Fibroblast of mammary gland (primary cell): ENCODE data around the gene GRIK3.

Source experiments
- DNase-seq: peaks from one replicate; pipeline ENCODE4 v3.0.0-alpha.2; 2010; ENCODE audit warnings: low read depth
- H3K4me3 ChIP-seq: 2 replicates; pipeline ENCODE4 v1.5.1; 2011; ENCODE audit warnings: low read depth, mild to moderate bottlenecking, low read length, moderate library complexity; ENCODE audit not compliant: control insufficient read depth
- TF ChIP-seq, protein P1 (sequence below): conservative IDR thresholded peaks from 2 replicates; pipeline ENCODE4 v1.5.1; 2011; ENCODE audit warnings: low read depth, low read length, inconsistent platforms; ENCODE audit not compliant: control insufficient read depth, insufficient read depth

The GRIK3 gene

GRCh38 chr1:36864182-36864822, 170.0 kb downstream of the GRIK3 start:
- TF ChIP-seq, protein P1, sequence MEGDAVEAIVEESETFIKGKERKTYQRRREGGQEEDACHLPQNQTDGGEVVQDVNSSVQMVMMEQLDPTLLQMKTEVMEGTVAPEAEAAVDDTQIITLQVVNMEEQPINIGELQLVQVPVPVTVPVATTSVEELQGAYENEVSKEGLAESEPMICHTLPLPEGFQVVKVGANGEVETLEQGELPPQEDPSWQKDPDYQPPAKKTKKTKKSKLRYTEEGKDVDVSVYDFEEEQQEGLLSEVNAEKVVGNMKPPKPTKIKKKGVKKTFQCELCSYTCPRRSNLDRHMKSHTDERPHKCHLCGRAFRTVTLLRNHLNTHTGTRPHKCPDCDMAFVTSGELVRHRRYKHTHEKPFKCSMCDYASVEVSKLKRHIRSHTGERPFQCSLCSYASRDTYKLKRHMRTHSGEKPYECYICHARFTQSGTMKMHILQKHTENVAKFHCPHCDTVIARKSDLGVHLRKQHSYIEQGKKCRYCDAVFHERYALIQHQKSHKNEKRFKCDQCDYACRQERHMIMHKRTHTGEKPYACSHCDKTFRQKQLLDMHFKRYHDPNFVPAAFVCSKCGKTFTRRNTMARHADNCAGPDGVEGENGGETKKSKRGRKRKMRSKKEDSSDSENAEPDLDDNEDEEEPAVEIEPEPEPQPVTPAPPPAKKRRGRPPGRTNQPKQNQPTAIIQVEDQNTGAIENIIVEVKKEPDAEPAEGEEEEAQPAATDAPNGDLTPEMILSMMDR: no peak
- H3K4me3 ChIP-seq: no peak overlapping the region
- no peak for DNase-seq

GRCh38 chr1:36863500-36863899, 170.8 kb downstream of the GRIK3 start:
- TF ChIP-seq, protein P1: no peak
- H3K4me3 ChIP-seq: no peak overlapping the region
- DNase-seq: no peak

DNA sequence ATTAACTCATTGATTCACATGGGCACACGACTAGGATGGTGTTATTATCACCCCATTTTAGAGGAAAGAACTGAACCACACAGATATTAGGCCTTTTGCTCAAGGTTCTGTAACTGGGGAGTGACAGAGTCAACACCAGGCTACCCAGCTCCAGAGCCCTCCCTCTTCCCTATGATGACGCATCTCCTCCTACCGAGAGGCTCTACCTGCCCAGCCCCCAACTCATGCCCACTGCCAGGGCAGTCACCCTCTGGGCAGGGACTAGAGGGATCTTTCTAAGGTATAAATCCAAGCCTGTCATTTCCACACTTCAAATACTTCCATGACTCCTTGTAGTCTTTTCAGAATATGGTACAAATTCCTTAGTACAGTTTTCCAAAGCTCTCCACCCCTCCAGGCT, 171.3 kb downstream of the GRIK3 start:
- TF ChIP-seq, protein P1: no peak
- H3K4me3 ChIP-seq: no peak overlapping the region

GRCh38 chr1:36861375-36861774, 172.9 kb downstream of the GRIK3 start:
- no peak overlapping the region for H3K4me3 ChIP-seq
- TF ChIP-seq, protein P1: no peak
- DNase-seq: no peak

More for the DNA sequence above, 171.3 kb downstream of the GRIK3 start:
- no peak for DNase-seq

- TF ChIP-seq, protein P1: no peak
- no peak overlapping the region for H3K4me3 ChIP-seq
These were observed 174.4 kb downstream of the GRIK3 start for GRCh38 chr1:36859926-36860325.

GRCh38 chr1:36858981-36859380, 175.3 kb downstream of the GRIK3 start:
- TF ChIP-seq, protein P1: no peak
- no peak for DNase-seq
- no peak overlapping the region for H3K4me3 ChIP-seq

More at GRCh38 chr1:36859926-36860325, 174.4 kb downstream of the GRIK3 start:
- no peak for DNase-seq

DNA sequence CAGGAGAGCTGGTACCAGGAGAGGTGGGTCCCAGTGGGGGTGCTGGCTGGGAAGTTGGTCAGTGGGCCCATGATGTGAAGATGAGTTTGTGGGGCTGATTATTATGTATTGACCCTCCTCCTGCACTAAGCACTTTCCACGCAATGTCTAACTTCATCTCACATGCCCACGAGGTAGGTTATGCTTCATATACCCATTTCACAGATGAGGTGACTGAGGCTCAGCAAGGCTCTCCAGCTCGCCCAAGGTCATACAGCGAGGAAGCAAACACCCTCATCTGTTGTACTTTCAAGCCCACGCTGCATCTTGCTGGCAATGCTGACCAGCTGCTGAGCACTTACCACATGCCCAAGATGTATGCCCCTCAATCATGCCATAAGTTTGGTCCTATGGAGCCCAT, 175.8 kb downstream of the GRIK3 start:
- TF ChIP-seq, protein P1: no peak
- H3K4me3 ChIP-seq: no peak overlapping the region
- DNase-seq: no peak
